Measurements from ENCODE around the gene TEX29. TPM values are rescaled to one million over a fixed set of nuclear protein-coding genes. Genes with fewer than 3 reads are reported as not detected.

TEX29 gene
- total and polyA plus RNA-seq, 2 of the 4 experiments (the other 2 are of a cell fraction), result 0.46 TPM; not detected in 1

- H3K4me3 ChIP-seq (ENCODE audit: insufficient read depth, low read depth, low read length), result no peak overlapping the region
- no peaks in the 10 kb centered on the region for H3K9me3 ChIP-seq (ENCODE audit: control insufficient read depth, insufficient read depth, low read length)
- TF ChIP-seq MXI1 (IDR thresholded peaks at IDR 0.05; ENCODE audit: borderline replicate concordance, low read depth, low read length) (no peak), CEBPB (IDR thresholded peaks at IDR 0.05; ENCODE audit: low read depth, low read length) (no peak), CHD1 (IDR thresholded peaks at IDR 0.05; ENCODE audit: low read depth, low read length) (no peak), MAZ (IDR thresholded peaks at IDR 0.05; ENCODE audit: borderline replicate concordance, low read depth, low read length) (no peak), POLR2A (IDR thresholded peaks at IDR 0.05; ENCODE audit: low read depth, low read length) (no peak), RCOR1 (IDR thresholded peaks at IDR 0.05; ENCODE audit: insufficient replicate concordance, low read length) (no peak), MAFK (IDR thresholded peaks at IDR 0.05; ENCODE audit: low read depth, low read length) (no peak), NFE2L2 (IDR thresholded peaks at IDR 0.05; ENCODE audit: low read depth, low read length) (no peak)
- POLR2A ChIA-PET (ENCODE audit: unreplicated experiment), result no interaction called here
- no peak overlapping the region for H3K18ac ChIP-seq (ENCODE audit: low read depth, low read length)
- in situ Hi-C loops (cut with MboI; ENCODE audit: low sequenced_read_pairs) (no loop called here), dilution Hi-C loops (cut with HindIII; ENCODE audit: low sequenced_read_pairs, unreplicated experiment) (no loop called here), intact Hi-C loops (cut with micrococcal nuclease) (no loop called here)
- H3K23ac ChIP-seq (ENCODE audit: low read depth, low read length), result no peak overlapping the region
- CTCF ChIA-PET, result no interaction called here
- no peak overlapping the region for H3K27ac ChIP-seq (ENCODE audit: insufficient read depth, low read length)
- no peak overlapping the region for H3K14ac ChIP-seq (replicated peaks; ENCODE audit: low read depth, low read length)
- no peak overlapping the region for H2BK5ac ChIP-seq (ENCODE audit: low read depth, low read length, poor library complexity, severe bottlenecking)
- H3K9me1 ChIP-seq (ENCODE audit: insufficient read depth, low read length), result no peaks in the 10 kb centered on the region
- H2AFZ ChIP-seq (replicated peaks; ENCODE audit: low read length, poor library complexity), result no peak overlapping the region
- H2BK120ac ChIP-seq (ENCODE audit: low read depth, low read length), result no peak overlapping the region
- H4K8ac ChIP-seq (ENCODE audit: low read depth in 2 of 2, low read length in 2 of 2), result no peak overlapping the region
- no CpG with 5 or more reads among the region's 6 CpGs for WGBS, 2 experiments (ENCODE audit: extremely low coverage in 2 of 2, insufficient read length in 1 of 2)
- DNase-seq (no peak), ATAC-seq (ENCODE audit: low read depth) (no peak)
- BruUV-seq (replicated peaks), result no TSS peak
- H2BK20ac ChIP-seq (ENCODE audit: low read depth, low read length), result no peak overlapping the region
- no peak overlapping the region for H3K9ac ChIP-seq (ENCODE audit: low read depth, low read length)
- no peak overlapping the region for H2BK15ac ChIP-seq (ENCODE audit: low read depth, low read length)
- H3K4me2 ChIP-seq (ENCODE audit: low read depth, low read length), result no peak overlapping the region
- H3K79me1 ChIP-seq (ENCODE audit: low read depth in 1 of 2, low read length in 2 of 2), result no peaks in the 10 kb centered on the region
- H4K20me1 ChIP-seq (ENCODE audit: insufficient read depth, low read length), result no peaks in the 10 kb centered on the region
- no peak overlapping the region for H2AK9ac ChIP-seq (replicated peaks; ENCODE audit: low read depth, low read length, poor library complexity)
- no peak overlapping the region for H4K91ac ChIP-seq (ENCODE audit: insufficient read depth, low read depth, low read length)
- H2AK5ac ChIP-seq (ENCODE audit: low read depth, low read length), result no peak overlapping the region
- H3K56ac ChIP-seq (ENCODE audit: extremely low read depth, insufficient read depth, low read length), result no peak overlapping the region
- peaks cover 3% of the 10 kb centered on the region; the same call in 1 of the 2 replicates for H3K4me1 ChIP-seq (ENCODE audit: control insufficient read depth, insufficient read depth, low read length)
- H3K36me3 ChIP-seq (ENCODE audit: control insufficient read depth, insufficient read depth, low read length), result no peaks in the 10 kb centered on the region
- H3K4ac ChIP-seq (ENCODE audit: low read depth, low read length), result no peak overlapping the region
- peaks cover 2% of the 10 kb centered on the region for H3K27me3 ChIP-seq (ENCODE audit: control insufficient read depth, insufficient read depth, low read length)
- no peak overlapping the region for H4K5ac ChIP-seq (ENCODE audit: low read depth, low read length)
Observed at GRCh38 chr13:111373486-111373885, 53.0 kb downstream of the TEX29 start.

Measured in IMR-90 (cell line).